GM12875 (cell line): ENCODE data around the gene ROBO3.

ENCODE experiments used
- H3K4me3 ChIP-seq: one replicate; pipeline ENCODE4 v1.5.1; 2011; ENCODE audit warnings: low read depth, low read length, control low read depth
- CTCF ChIP-seq: IDR thresholded peaks from 2 replicates; pipeline ENCODE4 v1.5.1; 2011; ENCODE audit warnings: low read depth, mild to moderate bottlenecking, control low read depth, inconsistent platforms, low read length, moderate library complexity, borderline replicate concordance; ENCODE audit not compliant: insufficient read depth

The ROBO3 gene

DNA sequence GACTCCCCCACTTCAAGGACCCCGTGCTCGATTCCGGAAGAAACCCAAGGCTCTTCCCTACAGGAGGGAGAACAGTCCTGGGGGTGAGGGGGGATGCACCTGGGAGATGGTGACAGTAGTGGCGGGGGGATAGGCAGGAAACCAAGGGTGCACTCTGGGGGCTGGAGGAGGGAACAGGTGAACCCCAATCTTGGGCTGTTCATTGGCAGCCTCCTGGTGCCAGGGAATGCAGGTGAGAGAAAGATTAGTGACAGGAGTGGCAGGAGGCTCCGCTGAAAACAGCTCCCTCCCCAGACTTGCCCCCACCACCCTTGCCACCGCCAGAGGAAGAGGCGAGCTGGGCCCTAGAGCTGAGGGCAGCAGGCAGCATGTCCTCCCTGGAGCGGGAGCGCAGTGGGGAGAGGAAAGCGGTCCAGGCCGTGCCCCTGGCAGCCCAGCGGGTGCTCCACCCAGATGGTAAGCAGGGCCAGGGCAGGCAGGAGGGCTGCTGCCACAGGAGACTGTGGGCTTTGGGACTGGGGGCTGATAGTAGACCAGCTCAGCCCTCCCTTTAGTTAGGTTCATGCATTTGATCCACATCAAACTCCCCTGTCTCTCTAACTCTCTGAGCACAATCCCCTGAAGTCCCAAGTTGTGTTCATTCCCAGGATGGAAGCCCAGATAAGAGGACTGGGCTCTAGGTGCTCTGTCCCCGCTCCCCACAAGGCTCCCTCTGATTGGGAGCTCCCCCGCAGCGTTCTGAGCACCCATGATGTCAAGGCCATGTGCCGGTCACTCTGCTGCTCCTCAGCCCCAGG, 14.5 kb downstream of the ROBO3 start:
- TF ChIP-seq CTCF = no peak
- no peak overlapping the region for H3K4me3 ChIP-seq

DNA sequence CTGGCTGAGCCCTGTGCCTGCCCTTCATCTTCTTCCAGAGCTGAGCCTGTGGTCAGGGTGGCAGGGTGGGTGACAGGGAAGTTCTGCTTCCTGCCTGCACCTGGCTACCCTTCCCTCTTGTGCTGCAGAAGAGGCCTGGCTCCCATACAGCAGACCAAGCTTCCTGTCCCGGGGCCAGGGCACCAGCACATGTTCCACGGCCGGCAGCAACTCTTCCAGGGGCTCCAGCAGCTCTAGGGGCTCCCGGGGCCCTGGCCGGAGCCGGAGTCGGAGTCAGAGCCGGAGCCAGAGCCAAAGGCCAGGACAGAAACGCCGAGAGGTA, 15.0 kb downstream of the ROBO3 start:
- no peak for TF ChIP-seq CTCF
- no peak overlapping the region for H3K4me3 ChIP-seq

DNA sequence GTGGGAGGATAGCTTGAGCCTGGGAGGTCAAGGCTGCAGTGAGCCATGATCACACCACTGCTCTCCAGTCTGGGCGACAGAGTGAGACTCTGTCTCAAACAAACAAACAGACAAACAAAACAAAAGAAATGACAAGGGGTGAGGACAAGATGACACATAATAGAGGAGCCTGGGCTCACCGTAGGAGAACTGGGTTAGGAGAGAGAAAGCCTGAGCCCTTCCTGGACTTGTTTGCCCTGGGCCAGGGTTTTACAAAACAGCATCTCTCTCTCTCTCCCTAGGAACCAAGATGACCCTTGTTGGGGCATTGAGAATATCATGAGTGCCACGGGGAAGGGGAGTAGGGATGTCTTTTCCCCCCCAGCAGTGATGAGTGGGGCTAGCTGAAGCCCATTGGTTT, 15.7 kb downstream of the ROBO3 start:
- no peak for TF ChIP-seq CTCF
- no peak overlapping the region for H3K4me3 ChIP-seq

GRCh38 chr11:124882339-124883071, 17.3 kb downstream of the ROBO3 start:
- no peak overlapping the region for H3K4me3 ChIP-seq
- no peak for TF ChIP-seq CTCF

DNA sequence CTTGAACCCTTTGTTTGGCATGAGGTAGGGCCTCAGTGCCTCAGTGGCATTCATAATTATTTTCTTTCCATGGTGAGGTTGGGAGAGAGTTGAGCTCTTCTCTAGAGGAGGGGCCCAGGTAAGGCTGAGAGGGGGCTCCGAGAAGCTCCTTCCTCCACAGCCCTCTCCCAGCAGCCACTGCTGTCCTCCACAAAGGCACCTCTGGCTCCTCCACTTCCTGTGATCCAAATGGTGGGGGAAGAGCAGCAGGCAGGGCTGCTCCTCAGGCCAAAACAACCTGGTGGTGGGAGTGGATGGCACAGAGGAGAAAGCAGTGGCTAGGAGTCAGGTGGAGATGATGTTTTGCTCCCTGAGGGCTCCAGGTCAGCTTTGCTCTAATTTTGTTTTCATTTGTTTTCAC, 19.1 kb downstream of the ROBO3 start:
- H3K4me3 ChIP-seq = no peak overlapping the region
- no peak for TF ChIP-seq CTCF

DNA sequence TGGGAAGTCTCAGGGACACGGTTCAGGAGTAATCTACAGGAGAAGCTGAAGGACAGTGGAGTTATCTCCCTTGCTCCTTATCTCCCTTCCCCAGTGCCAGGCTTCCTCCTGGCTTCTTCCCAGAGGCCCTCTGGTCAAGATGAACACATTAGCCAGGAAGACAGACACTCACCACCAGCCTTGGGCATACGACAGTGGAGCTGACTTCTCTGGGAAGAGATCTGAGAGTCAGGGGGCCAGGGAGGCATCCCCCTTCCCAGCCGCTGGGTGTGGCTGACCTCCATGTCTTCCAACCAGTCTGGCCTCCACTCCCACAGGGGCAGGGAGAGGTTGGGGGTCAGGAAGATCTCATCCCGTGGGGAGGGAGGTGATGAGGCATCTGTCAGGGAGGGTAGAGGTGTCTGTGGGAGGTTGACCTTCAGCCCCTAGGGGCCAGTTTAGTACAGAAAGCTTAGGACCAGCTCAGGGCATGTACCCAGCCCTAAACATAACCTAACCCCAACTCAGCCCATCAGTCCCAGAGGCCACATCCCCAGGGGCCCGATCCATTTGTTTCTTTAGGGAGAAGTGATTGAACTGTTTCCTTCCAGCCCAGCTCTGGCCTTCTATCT, 19.7 kb downstream of the ROBO3 start:
- TF ChIP-seq CTCF = no peak
- no peak overlapping the region for H3K4me3 ChIP-seq
